Astrocyte (in vitro differentiated cells and primary cell): ENCODE measurements around the gene SHROOM3. TPM values are rescaled to one million over a fixed set of nuclear protein-coding genes. Genes with fewer than 3 reads are reported as not detected.

Source experiments
- DNase-seq: peaks from one replicate; pipeline ENCODE4 v3.0.0-alpha.2; 2010; ENCODE audit warnings: low read depth
- FAIRE-seq: peaks from 2 replicates; lab custom pipeline; 2011; peaks lifted over from hg19 to GRCh38; lab: Jason Lieb, UNC
- H2AFZ ChIP-seq: 2 replicates; pipeline ENCODE4 v1.6.0; 2012; ENCODE audit warnings: low read depth, low read length, inconsistent platforms
- H3K27ac ChIP-seq: 2 replicates; pipeline ENCODE4 v1.5.1; 2011; ENCODE audit warnings: low read depth, low read length, inconsistent platforms
- H3K27me3 ChIP-seq: 2 replicates; pipeline ENCODE4 v1.6.0; 2011; ENCODE audit warnings: low read length, inconsistent platforms; ENCODE audit not compliant: insufficient read depth
- H3K36me3 ChIP-seq: 2 replicates; pipeline ENCODE4 v1.5.1; 2011; ENCODE audit warnings: low read length, inconsistent platforms; ENCODE audit not compliant: insufficient read depth
- H3K4me1 ChIP-seq: 2 replicates; pipeline ENCODE4 v1.5.1; 2011; ENCODE audit warnings: low read length, inconsistent platforms; ENCODE audit not compliant: insufficient read depth
- H3K4me2 ChIP-seq: 2 replicates; pipeline ENCODE4 v1.6.0; 2012; ENCODE audit warnings: low read length, inconsistent platforms
- H3K4me3 ChIP-seq: 2 replicates; pipeline ENCODE4 v1.5.1; 2011; ENCODE audit warnings: low read depth, mild to moderate bottlenecking, low read length, inconsistent platforms; ENCODE audit not compliant: insufficient read depth
- H3K79me2 ChIP-seq: 2 replicates; pipeline ENCODE4 v1.6.0; 2012; ENCODE audit warnings: mild to moderate bottlenecking, low read length, inconsistent platforms; ENCODE audit not compliant: insufficient read depth
- H3K9ac ChIP-seq: 2 replicates; pipeline ENCODE4 v1.6.0; 2012; ENCODE audit warnings: mild to moderate bottlenecking, low read length, inconsistent platforms
- H3K9me3 ChIP-seq: 2 replicates; pipeline ENCODE4 v1.5.1; 2012; ENCODE audit warnings: low read depth, mild to moderate bottlenecking, low read length, inconsistent platforms; ENCODE audit not compliant: insufficient read depth
- H4K20me1 ChIP-seq: 2 replicates; pipeline ENCODE4 v1.6.0; 2012; ENCODE audit warnings: low read length, inconsistent platforms; ENCODE audit not compliant: insufficient read depth
- H3K27ac Mint-ChIP-seq: one replicate; pipeline ENCODE4 v1.8.0; 2021; ENCODE audit warnings: mild to moderate bottlenecking, mixed read lengths; ENCODE audit not compliant: unreplicated experiment
- H3K27me3 Mint-ChIP-seq: one replicate; pipeline ENCODE4 v1.8.0; 2021; ENCODE audit warnings: low read depth, mixed read lengths; ENCODE audit not compliant: unreplicated experiment
- H3K36me3 Mint-ChIP-seq: one replicate; pipeline ENCODE4 v1.8.0; 2021; ENCODE audit warnings: low read depth, mixed read lengths; ENCODE audit not compliant: unreplicated experiment
- H3K4me1 Mint-ChIP-seq: one replicate; pipeline ENCODE4 v1.8.0; 2021; ENCODE audit warnings: low read depth, mixed read lengths; ENCODE audit not compliant: unreplicated experiment
- H3K4me3 Mint-ChIP-seq: one replicate; pipeline ENCODE4 v1.8.0; 2021; ENCODE audit warnings: mild to moderate bottlenecking, moderate library complexity, mixed read lengths; ENCODE audit not compliant: unreplicated experiment
- H3K9me3 Mint-ChIP-seq: one replicate; pipeline ENCODE4 v1.8.0; 2021; ENCODE audit warnings: mild to moderate bottlenecking, mixed read lengths; ENCODE audit not compliant: unreplicated experiment
- CTCF ChIP-seq: IDR thresholded peaks from 2 replicates; pipeline ENCODE4 v1.5.1; 2011; ENCODE audit warnings: low read depth, mild to moderate bottlenecking, inconsistent platforms, low read length, moderate library complexity; ENCODE audit not compliant: insufficient read depth
- EZH2 ChIP-seq: IDR thresholded peaks from 2 replicates; pipeline ENCODE4 v1.6.1; 2012; ENCODE audit warnings: mild to moderate bottlenecking, low read length, inconsistent platforms; ENCODE audit not compliant: insufficient read depth
- total RNA-seq: library from RNA; stranded (reverse); gene quantifications from 2 replicates; pipeline ENCODE4 v1.2.1, GENCODE V29; 2021

SHROOM3 gene
- total RNA-seq, 1 donor from 2014 or later: 64.6 TPM

GRCh38 chr4:76579596-76580375 is 144.8 kb downstream of the SHROOM3 start:
- H3K4me1 Mint-ChIP-seq: peaks cover 9% of the 10 kb centered on the region
- Histone ChIP-seq H3K27me3 (no peaks in the 10 kb centered on the region), H3K79me2 (no peaks in the 10 kb centered on the region), H3K4me3 (no peak overlapping the region), H3K4me2 (no peak overlapping the region), H3K9me3 (no peaks in the 10 kb centered on the region), H3K9ac (no peak overlapping the region), H3K36me3 (no peaks in the 10 kb centered on the region), H4K20me1 (no peaks in the 10 kb centered on the region), H3K27ac (no peak overlapping the region), H2AFZ (no peak overlapping the region), H3K4me1 (peaks cover 5% of the 10 kb centered on the region)
- H3K27me3 Mint-ChIP-seq: no peaks in the 10 kb centered on the region
- DNase-seq: no peak
- H3K36me3 Mint-ChIP-seq: peaks cover 13% of the 10 kb centered on the region
- H3K27ac Mint-ChIP-seq: no peak overlapping the region
- peaks cover 1% of the 10 kb centered on the region for H3K9me3 Mint-ChIP-seq
- H3K4me3 Mint-ChIP-seq: no peak overlapping the region
- FAIRE-seq: peak; percentile 20
- TF ChIP-seq CTCF (no peak), EZH2 (no peak)

- Histone ChIP-seq H3K27ac (no peak overlapping the region), H3K79me2 (no peaks in the 10 kb centered on the region), H3K4me2 (no peak overlapping the region), H3K4me3 (no peak overlapping the region), H3K27me3 (no peaks in the 10 kb centered on the region), H3K36me3 (no peaks in the 10 kb centered on the region), H3K9ac (no peak overlapping the region), H3K9me3 (no peaks in the 10 kb centered on the region), H3K4me1 (peaks cover 21% of the 10 kb centered on the region), H4K20me1 (no peaks in the 10 kb centered on the region), H2AFZ (no peak overlapping the region)
- Mint-ChIP-seq H3K9me3 (peaks cover 1% of the 10 kb centered on the region), H3K4me3 (no peak overlapping the region), H3K27me3 (no peaks in the 10 kb centered on the region), H3K27ac (no peak overlapping the region), H3K4me1 (peaks cover 21% of the 10 kb centered on the region), H3K36me3 (peaks cover 6% of the 10 kb centered on the region)
- DNase-seq (no peak), FAIRE-seq (no peak)
- TF ChIP-seq CTCF (no peak), EZH2 (no peak)
These were observed 146.3 kb downstream of the SHROOM3 start for GRCh38 chr4:76581077-76581962.
